Right forelimb (tissue), 1 donor: ENCODE measurements around the gene ASMTL.
A peak's percentile ranks its signal among the peaks of the same experiment; 100 is the strongest.
"Not testable (repeated sequence)": the region's sequence is repeated elsewhere in the genome, so short reads cannot be mapped to it uniquely, and the experiment has no call there.

Experiments used
- DNase-seq: peaks from one replicate; pipeline ENCODE4 v3.0.0-alpha.2; 2018

Gene ASMTL

DNA sequence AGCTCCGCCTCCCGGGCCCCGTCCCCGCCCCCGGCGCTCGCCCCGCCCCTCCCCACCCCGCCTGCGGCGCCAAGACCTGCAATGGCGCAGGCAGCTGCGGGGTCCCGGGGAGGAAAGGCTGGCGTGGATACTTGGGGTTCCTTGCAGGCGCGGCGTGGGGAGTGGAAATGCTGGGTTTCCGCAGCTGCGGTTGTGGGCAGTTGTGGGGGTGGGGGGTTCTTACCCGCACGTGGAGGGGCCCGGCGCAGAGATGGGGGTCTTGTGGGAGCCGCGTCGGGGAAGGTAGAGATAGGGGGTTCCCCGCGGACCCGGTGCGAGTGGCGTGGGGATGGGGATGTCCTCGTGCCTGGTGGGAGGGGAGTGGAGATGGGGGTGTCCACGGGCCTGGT, 680 bp upstream of the ASMTL start:
- no peak for DNase-seq

- no peak for DNase-seq
Measured at GRCh38 chrX:1451661-1452515, 821 bp downstream of the ASMTL start.

DNA sequence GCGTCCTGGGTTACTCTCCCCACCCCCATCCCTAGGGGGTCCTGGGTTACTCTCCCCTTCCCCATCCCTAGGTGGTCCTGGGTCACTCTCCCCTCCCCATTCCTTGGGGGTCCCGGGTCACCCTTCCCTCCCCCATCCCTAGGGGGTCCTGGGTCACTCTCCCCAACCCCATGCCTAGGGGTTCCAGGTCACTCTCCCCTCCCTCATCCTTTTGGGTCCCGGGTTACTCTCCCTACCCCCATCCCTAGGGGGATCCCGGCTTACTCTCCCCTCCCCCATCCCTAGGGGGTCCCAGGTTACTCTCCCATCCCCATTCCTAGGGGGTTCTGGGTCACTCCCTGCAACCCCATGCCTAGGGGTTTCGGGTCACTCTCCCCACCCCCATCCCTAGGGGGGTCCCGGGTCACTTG, 1.5 kb downstream of the ASMTL start:
- DNase-seq, result no peak

GRCh38 chrX:1450361-1451161, 2.1 kb downstream of the ASMTL start:
- DNase-seq, result no peak

- DNase-seq, result no peak
Measured at GRCh38 chrX:1449823-1450149, 2.9 kb downstream of the ASMTL start.

DNA sequence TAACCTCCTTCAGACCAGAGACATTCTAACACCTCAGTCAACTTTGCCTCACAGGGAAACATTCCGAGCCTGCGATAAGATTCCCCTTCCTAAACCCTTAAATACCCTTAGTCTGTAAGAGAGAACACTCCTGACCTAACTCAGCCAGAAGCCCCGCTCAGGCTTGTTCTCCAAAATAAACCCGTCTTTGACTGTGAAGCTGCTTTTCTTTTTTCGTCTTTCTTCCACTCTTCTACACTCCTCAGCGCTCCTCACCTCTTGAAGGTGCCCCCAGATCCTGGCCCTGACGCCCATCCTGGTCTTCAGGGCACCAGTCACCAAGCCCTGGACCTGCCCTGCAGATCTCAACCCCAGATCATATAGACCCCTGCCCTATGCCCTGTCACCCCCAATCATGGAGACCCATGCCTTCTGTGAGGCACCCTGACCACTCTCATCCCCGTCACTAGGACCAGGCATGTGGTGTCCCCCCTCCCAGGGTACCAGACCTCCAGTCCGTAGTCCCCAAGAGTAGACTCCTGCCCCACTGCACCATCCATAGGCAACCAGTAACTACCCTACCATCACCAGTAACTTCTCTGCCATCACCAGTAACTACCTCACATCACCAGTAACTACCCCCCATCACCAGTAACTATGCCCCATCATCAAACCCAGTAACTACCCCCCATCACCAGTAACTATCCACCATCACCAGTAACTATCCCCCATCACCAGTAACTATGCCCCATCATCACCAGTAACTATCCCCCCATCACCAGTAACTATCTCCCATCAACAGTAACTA, 3.5 kb downstream of the ASMTL start:
- DNase-seq, result no peak

DNA sequence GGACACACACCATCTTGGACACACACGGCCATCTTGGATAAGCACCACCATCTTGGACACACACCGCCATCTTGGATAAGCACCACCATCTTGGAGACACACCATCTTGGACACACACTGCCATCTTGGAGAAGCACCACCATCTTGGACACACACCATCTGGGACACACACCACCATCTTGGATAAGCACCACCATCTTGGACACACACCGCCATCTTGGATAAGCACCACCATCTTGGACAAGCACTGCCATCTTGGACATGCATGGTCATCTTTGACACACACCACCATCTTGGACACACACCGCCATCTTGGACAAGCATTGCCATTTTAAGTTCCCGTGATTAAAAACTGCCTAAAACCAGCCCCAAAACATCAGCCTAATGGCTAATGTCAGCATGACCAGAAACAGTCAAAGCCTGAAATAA, 4.1 kb downstream of the ASMTL start:
- not testable (repeated sequence) for DNase-seq

- DNase-seq, result not testable (repeated sequence)
Measured at GRCh38 chrX:1447969-1448572, 4.6 kb downstream of the ASMTL start.

- DNase-seq, result peak; percentile 31
Measured at GRCh38 chrX:1446984-1447968, 5.4 kb downstream of the ASMTL start.

GRCh38 chrX:1444561-1445500, 7.9 kb downstream of the ASMTL start:
- DNase-seq, result peak; percentile 23

DNA sequence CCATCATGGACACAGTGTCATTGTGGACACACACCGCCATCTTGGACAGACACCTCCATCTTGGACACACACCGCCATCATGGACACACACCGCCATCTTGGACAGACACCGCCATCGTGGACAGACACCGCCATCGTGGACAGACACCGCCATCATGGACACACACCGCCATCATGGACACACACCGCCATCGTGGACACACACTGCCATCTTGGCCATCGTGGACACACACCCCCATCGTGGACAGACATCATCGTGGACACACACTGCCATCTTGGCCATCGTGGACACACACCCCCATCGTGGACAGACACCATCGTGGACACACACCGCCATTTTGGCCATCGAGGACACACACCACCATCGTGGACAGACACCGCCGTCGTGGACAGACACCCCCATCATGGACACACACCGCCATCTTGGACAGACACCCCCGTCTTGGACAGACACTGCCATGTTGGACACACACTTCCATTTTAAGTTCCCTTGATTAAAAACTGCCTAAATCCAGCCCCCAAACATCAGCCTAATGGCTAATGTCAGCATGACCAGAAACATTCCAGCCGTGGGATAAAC, 9.1 kb downstream of the ASMTL start:
- peak; percentile 28 for DNase-seq

DNA sequence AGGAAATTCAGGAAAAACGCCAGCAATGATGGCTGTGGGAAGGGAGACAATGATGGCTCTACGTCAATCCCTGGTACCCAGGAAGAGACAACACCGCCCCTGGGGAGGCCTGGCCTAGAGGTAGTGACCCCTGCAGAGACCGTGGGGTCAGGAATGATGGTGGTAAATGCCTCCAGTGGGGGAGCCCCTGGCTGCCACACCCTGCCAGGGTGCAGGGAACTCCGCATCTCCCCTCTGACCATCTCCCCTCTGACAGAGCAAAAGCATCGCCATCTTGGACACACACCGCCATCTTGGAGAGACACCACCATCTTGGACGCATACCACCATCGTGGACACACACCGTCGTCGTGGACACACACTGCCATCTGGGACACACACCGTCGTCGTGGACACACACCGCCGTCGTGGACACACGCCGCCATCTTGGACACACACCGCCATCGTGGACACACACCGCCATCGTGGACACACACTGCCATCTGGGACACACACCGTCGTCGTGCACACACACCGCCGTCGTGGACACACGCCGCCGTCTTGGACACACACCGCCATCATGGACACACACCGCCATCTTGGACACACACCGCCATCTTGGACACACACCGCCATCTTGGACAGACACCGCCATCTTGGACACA, 9.9 kb downstream of the ASMTL start:
- DNase-seq, result peak; percentile 32

GRCh38 chrX:1442016-1442665, 10.6 kb downstream of the ASMTL start:
- peak; percentile 22 for DNase-seq

GRCh38 chrX:1440506-1440905, 12.2 kb downstream of the ASMTL start:
- DNase-seq, result no peak

DNA sequence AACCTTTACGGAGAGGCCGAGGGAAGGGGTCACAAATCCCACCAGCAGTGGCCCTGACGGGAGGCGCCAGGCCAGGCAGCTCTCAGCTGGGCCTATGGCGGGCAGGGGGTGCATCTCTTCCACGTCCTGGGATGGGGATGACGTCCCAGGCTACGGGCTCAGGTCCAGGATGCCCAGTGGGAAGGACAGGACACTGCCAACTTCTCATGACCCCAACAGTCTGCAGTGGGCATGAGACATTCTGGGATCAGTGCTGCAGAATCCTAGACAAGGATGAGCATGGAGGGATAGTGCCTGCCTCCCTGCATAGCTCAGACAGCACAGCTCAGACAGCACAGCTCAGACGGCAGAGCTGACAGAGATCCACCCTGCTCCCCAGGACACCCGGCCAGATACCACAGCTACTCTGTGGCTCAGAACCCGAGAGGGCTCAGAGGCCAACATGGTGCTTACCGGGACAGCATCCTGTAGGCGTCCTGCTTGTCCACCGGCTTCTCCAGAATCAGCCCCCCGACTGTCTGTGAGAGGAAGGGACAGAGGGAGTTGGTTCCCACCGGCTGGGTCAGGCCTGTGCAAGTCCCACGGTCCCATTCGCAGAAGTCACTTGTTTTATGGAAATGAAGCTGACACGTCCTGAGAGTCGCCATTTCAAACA, 17.3 kb downstream of the ASMTL start:
- DNase-seq, result peak; percentile 11

DNA sequence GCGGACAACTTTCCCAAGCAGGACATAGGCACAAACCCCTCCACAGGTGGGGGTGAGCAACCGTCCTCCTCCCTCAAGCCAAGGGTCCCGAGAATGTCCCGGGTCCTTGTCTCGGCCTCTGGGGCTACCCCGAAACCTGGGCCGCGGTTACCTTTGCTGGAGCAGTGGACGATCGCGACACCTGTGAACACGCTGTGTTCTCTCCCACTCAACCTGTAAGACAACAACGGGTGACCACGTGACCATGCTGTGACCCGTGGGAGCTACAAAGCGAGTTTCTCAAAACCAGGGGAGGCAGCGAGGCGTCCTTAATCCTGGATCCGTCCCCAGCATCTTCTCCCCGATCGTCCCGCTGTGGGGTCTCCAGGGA, 17.9 kb downstream of the ASMTL start:
- peak; percentile 36 for DNase-seq

GRCh38 chrX:1433646-1434357, 18.9 kb downstream of the ASMTL start:
- peak; percentile 23 for DNase-seq

- DNase-seq, result peak; percentile 11
Measured at GRCh38 chrX:1430451-1430850, 22.3 kb downstream of the ASMTL start.
